Left forelimb (tissue), 1 donor: ENCODE measurements around the gene FKBP5.
"Not testable (repeated sequence)": the region's sequence is repeated elsewhere in the genome, so short reads cannot be mapped to it uniquely, and the experiment has no call there.

Experiments used
- DNase-seq: peaks from one replicate; pipeline ENCODE4 v3.0.0-alpha.2; 2018; ENCODE audit warnings: low spot score

Gene FKBP5

GRCh38 chr6:35688605-35689322, at the start of gene FKBP5:
Gene FKBP5 (minus strand): TSS chr6:35688915. CDS start chr6:35642824, 46,091 bp downstream.
- peak; percentile 90 for DNase-seq

- DNase-seq = no peak
Measured at GRCh38 chr6:35737413-35738211, 48.9 kb upstream of the FKBP5 start.

- DNase-seq = no peak
Measured at GRCh38 chr6:35736982-35737412, 48.3 kb upstream of the FKBP5 start, which contains the start of gene ARMC12. Gene ARMC12 (plus strand): TSS chr6:35737032. CDS start chr6:35737109, 77 bp downstream.

GRCh38 chr6:35736253-35736894, 47.7 kb upstream of the FKBP5 start:
- DNase-seq = no peak

GRCh38 chr6:35735452-35735851, 46.7 kb upstream of the FKBP5 start:
- DNase-seq = no peak

GRCh38 chr6:35734319-35734718, 45.6 kb upstream of the FKBP5 start:
- DNase-seq = not testable (repeated sequence)

GRCh38 chr6:35733633-35734032, 44.9 kb upstream of the FKBP5 start:
- DNase-seq = no peak

GRCh38 chr6:35731736-35732532, 43.2 kb upstream of the FKBP5 start:
- DNase-seq = peak; percentile 95

- peak; percentile 95 for DNase-seq
Measured at GRCh38 chr6:35731414-35731735, 42.7 kb upstream of the FKBP5 start.

GRCh38 chr6:35730745-35731413, 42.2 kb upstream of the FKBP5 start:
- DNase-seq = no peak

- no peak for DNase-seq
Measured at GRCh38 chr6:35729722-35730121, 41.0 kb upstream of the FKBP5 start.

GRCh38 chr6:35728683-35729678, 40.3 kb upstream of the FKBP5 start:
- DNase-seq = no peak

GRCh38 chr6:35727935-35728682, 39.4 kb upstream of the FKBP5 start:
- peak; percentile 93 for DNase-seq

- peak; percentile 87 for DNase-seq
Measured at GRCh38 chr6:35727231-35727934, 38.7 kb upstream of the FKBP5 start.

- no peak for DNase-seq
Measured at GRCh38 chr6:35725721-35726438, 37.2 kb upstream of the FKBP5 start.

- DNase-seq = no peak
Measured at GRCh38 chr6:35725081-35725708, 36.5 kb upstream of the FKBP5 start.

GRCh38 chr6:35724471-35724870, 35.8 kb upstream of the FKBP5 start:
- DNase-seq = no peak

- no peak for DNase-seq
Measured at GRCh38 chr6:35724059-35724458, 35.3 kb upstream of the FKBP5 start.
